Measurements from ENCODE around the gene UHRF1. TPM values are rescaled to one million over a fixed set of nuclear protein-coding genes. Genes with fewer than 3 reads are reported as not detected.
"Not testable (repeated sequence)": the region's sequence is repeated elsewhere in the genome, so short reads cannot be mapped to it uniquely, and the experiment has no call there.

UHRF1 gene
- 47.1 and 56.8 TPM in 2 replicates for total RNA-seq (2014; rRNA removed; shearing (Covaris generic); ENCODE audit: low replicate concordance)

DNA sequence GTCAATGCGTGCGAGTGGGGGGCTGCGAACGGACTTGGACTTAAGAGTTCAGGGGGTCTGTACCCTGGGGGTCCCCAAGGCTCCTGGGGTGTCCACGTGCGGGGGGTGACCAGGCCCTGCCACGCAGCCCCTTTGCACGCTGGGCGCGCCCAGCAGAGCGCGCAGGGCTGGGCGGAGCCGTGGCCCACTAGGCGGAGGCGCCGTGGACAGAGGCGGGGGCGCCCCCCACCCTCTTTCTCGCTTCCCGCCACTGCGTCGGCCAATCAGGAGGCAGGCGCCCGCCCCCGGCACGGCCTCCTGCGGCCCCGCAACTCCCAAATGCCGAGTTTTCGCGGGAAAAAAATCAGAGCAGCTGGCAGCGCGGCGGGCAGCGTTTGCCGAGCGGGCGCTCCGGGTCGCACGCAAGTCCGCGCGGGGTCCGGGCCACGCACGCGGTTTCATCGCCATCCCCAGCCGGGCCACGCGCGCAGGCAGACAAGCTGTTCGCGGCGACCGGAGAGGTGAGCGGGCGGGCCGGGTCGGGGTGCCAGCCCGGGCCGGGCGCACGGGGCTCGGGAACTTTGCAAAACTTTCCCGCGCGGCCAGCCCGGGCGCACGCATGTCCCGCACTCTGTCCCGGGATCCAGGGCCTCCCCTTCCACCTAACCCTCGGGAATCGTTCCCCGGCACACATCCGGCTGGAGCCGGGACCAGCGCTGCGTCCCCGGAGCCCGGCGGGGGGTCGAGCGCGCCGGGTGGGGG lies at the start of gene UHRF1:
Gene UHRF1 (plus strand): TSS at position 346 of the 741 bp plus-strand sequence. CDS start 1,385 bp downstream, outside the sequence.
- Histone ChIP-seq H3K4me3 (peak within 1 kb of the TSS; percentile 62), H3K9me3 (no peaks in the 10 kb centered on the region), H3K27me3 (no peaks in the 10 kb centered on the region), H3K36me3 (peaks cover 26% of the 10 kb centered on the region)
- DNase-seq = peak; percentile 73

DNA sequence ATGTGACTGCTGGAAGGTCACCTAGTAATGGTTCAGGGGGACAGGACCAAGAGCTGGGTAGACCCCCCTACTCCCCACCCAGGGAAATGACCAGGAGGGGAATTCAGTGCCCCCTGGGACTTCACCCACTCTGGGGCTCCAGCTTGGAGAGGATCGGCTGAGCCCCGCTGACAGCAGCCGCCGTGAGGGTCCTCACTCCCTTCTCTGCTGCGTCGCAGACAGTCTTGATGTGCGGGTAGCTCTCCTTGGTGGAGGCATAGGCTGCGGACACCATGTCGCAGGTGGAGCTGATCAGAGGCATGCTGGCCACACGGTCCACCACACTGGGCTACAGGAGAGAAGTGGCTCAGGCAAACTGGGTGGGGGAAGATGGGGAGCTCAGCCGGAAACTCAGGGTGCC lies 49.6 kb upstream of the UHRF1 start:
- no peak for DNase-seq
- H3K36me3 ChIP-seq = peaks cover 42% of the 10 kb centered on the region
- no peak overlapping the region for H3K4me3 ChIP-seq
- H3K27me3 ChIP-seq = no peaks in the 10 kb centered on the region
- H3K9me3 ChIP-seq = no peaks in the 10 kb centered on the region

DNA sequence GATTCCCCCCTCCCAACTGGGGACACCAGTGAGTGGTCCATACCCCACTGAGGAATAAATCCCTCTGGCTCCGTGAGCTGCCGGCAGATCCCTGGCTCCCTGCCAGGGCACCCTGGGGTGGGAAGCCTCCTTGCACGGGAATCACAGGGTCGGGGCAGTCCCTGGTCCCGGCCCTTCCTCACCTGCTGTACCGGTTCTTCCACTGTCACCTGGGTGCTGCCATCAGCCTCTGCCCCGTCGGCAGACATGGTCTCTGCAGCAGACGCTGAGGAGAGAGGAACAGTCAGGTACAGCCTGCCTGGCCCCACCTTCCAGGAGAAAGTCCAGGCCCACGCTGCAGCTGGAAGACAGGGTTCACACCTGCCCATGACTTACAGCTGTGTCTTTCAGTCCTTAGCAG lies 48.2 kb upstream of the UHRF1 start:
- no peak for DNase-seq
- H3K36me3 ChIP-seq = peaks cover 40% of the 10 kb centered on the region
- no peaks in the 10 kb centered on the region for H3K27me3 ChIP-seq
- H3K4me3 ChIP-seq = no peak overlapping the region
- no peaks in the 10 kb centered on the region for H3K9me3 ChIP-seq

DNA sequence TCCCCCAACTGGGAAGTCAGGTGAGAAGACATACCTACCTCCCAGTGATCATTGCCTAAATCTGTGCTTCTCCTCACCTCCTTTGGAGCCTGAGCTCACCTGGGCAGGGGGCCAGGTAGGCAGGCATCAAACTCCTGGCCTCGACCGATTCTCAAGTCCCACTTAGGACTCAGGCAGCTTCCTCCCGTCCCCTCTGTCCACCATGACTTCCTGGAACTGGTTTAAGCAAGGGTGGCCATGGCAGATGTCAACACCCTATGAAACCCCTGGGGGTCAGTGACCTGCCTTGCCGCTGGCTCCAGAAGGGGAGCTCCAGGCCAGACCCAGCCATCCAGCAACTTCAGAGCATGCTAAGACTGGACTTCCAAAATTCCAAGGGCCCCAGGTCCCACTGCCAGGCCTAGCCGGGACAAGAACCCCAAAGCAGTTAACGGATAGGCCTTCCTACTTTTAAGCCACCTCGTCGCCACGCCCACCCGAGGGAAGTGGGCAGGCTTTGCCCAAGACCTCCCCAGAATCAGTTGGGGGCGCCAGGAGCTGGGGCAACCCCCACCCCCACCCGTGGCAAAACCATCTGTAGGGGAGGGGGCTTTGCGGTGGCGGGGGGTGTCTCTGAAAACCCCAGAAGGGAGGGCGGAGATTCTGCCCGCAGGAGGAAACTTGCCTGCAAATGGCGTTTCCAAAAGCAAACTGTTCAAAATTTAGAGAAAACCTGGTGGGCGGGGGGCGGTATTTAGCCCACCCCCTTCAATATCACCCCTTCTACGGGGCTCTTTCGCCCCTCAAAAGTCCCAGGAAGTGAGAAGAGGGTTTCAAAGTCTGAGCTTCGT lies 42.5 kb upstream of the UHRF1 start:
- Histone ChIP-seq H3K36me3 (peaks cover 20% of the 10 kb centered on the region), H3K9me3 (no peaks in the 10 kb centered on the region), H3K4me3 (peak overlapping the region; percentile 81), H3K27me3 (no peaks in the 10 kb centered on the region)
- peak; percentile 72 for DNase-seq

DNA sequence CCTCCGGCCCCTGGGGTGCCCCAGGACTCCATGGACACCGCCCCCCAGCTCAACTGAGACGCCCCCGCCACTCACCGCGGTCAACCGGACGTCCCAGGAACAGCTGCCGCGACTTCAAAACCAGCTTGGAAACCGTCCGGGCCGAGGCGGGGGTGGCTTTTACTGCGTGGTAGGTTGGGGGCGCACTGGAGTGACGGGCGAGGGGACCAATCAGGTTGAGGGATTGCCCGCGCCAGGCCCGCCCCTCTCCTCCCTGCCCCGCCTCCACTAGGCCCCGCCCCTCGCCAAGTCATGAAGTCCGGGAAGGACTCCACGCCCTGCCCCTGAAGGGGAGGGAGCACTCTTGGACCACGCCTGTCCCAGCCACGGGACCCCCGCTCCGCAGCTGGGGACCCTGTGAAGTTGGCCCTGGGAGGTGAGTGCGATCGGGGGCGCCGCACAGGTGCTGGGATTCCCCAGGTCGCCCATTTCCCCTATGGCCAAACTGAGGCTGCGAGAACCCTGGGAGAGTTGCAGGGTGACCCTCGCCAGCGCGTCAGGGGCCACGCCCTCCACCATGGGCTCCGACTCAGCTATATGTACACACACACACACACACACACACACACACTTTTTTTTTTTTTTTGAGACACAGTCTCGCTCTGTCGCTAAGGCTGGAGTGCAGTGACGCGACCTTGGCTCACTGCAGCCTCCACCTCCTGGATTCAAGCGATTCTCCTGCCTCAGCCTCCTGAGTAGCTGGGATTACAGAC lies 41.6 kb upstream of the UHRF1 start, which contains the start of gene PLIN3:
Gene PLIN3 (minus strand): TSS at position 134 of the 752 bp plus-strand sequence. CDS start 6,273 bp downstream, outside the sequence.
- peak; percentile 95 for DNase-seq
- H3K9me3 ChIP-seq = no peaks in the 10 kb centered on the region
- H3K27me3 ChIP-seq = no peaks in the 10 kb centered on the region
- peaks cover 12% of the 10 kb centered on the region for H3K36me3 ChIP-seq
- H3K4me3 ChIP-seq = peak within 1 kb of the TSS; percentile 81

DNA sequence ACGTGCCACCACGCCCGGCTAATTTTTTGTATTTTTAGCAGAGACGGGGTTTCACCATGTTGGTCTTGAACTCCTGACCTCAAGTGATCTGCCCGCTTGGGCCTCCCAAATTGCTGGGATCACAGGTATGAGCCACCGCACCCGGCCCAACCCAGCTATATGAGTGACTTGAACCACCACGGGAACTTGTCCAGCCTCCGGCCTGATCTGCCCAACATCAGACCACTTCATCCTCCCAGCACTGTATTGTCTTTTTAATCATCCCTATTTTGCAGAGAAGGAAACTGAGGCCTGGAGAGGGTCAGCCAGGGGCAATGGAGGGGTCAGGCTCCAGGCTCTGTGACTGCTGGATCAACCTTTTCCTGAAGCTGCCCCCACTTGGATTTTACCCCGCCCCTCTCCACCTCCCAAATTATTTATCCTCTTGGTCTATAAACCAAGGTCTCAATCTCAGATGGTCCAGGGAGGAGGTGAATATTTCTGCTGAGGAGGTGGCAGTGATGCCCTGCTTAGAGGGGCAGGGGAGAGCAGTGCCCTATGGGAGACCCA lies 40.9 kb upstream of the UHRF1 start:
- Histone ChIP-seq H3K36me3 (peaks cover 8% of the 10 kb centered on the region), H3K4me3 (no peak overlapping the region; the same call in 1 of the 2 replicates), H3K27me3 (no peaks in the 10 kb centered on the region), H3K9me3 (no peaks in the 10 kb centered on the region)
- no peak for DNase-seq

DNA sequence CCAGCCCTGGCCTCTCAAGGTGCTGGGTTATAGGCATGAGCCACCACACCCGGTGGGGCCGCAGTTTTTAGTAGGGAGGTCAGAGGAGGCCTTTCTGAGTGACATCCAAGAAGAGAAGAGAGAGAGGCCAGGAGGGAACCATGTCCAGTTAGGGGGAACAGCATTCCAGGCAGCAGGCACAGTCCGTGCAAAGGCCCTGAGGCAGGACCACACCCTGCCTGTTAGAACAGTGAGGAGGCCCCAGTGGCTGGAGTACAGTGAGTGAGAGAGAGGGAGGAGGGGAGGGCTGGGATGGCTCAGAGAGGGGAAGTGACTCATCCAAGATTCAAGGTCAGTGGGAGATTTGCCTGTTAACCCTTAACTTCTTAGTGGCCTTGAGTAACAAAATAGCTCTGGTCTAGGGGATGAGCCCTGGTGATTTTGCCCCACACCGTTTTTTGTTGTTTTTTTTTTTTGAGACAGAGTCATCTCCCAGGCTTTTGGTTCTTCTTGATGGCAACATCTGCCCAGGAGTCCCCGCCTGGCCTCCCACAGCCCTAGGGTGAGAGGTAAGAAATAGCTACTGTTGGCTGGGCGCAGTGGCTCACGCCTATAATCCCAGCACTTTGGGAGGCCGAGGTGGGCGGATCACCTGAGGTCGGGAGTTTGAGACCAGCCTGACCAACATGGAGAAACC lies 39.1 kb upstream of the UHRF1 start:
- no peaks in the 10 kb centered on the region for H3K9me3 ChIP-seq
- no peak overlapping the region for H3K4me3 ChIP-seq
- DNase-seq = peak; percentile 82
- H3K36me3 ChIP-seq = peaks cover 4% of the 10 kb centered on the region
- no peaks in the 10 kb centered on the region for H3K27me3 ChIP-seq

DNA sequence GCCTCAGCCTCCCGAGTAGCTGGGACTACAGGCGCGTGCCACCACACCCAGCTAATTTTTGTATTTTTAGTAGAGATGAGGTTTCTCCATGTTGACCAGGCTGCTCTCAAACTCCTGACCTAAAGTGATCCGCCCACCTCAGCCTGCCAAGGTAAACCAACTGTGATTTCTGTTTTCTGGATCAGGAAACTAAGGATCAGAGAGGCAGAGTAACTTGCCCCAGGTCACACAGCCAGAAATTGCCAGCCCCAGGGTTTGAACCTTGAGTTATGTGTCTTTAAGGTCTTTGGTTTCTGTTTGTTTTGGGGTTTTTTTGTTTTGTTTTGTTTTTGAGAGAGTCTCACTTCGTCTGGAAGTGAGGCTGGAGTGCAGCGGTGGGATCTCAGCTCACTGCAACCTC lies 37.6 kb upstream of the UHRF1 start:
- Histone ChIP-seq H3K36me3 (peaks cover 1% of the 10 kb centered on the region), H3K4me3 (no peak overlapping the region), H3K9me3 (no peaks in the 10 kb centered on the region), H3K27me3 (no peaks in the 10 kb centered on the region)
- DNase-seq = no peak

DNA sequence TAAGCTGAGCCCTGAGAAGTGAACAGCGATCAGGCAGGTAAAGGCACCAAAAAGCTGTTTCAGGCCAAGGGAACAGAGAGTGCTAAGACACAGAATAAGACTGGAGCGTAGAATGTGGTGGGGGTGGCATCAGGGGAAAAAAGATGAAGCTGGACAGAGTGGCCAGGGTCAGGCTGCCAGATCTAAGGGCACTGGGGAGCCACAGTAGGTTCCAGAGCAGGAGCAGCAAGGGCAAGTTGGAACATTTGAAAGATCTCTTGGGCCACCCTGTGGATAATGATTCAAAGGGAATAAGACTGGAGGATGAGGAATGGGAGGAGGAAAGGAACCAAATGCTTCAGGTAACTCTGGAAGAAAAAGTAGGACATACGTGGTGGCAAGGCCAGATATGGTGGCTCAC lies 35.4 kb upstream of the UHRF1 start:
- DNase-seq = no peak
- Histone ChIP-seq H3K36me3 (no peaks in the 10 kb centered on the region), H3K4me3 (no peak overlapping the region), H3K9me3 (no peaks in the 10 kb centered on the region), H3K27me3 (no peaks in the 10 kb centered on the region)

DNA sequence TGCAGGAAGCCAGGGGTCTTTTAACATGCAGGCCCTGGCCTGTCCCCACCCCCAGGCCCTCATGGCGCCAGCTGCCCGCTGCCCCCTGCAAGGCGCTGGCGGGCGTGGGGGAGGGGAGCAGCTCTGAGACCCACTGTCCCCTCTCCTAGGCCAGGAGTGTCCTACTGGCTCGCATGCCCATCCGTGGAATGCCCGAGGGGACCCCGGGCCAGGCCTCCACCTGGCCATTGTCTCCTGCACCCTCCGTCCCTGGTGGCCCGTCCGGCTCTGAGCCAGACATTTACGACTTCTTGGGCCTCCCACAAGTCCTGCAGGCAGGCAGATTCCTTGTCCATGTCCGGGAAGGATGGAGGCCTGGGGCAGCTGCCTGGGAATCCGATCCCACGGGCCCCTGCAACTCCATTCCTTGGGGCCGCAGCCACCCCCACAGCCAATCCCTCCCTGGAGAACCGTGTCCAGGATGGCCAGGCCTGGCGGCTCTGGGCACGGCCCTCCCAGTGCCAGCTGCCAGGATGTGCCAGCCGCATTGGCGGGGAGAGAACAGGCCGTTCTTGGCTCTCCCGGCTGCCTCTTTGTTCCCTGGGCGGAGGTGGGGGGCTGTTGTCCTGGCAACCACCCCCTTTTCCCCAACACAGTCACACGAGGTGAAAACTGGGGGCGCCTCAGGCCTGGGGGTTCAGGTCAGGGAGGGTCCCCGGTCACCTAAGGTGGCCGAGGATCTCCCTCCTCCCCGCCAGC lies 31.4 kb upstream of the UHRF1 start:
- no peak overlapping the region for H3K4me3 ChIP-seq
- no peaks in the 10 kb centered on the region for H3K9me3 ChIP-seq
- H3K36me3 ChIP-seq = no peaks in the 10 kb centered on the region
- no peaks in the 10 kb centered on the region for H3K27me3 ChIP-seq
- no peak for DNase-seq

DNA sequence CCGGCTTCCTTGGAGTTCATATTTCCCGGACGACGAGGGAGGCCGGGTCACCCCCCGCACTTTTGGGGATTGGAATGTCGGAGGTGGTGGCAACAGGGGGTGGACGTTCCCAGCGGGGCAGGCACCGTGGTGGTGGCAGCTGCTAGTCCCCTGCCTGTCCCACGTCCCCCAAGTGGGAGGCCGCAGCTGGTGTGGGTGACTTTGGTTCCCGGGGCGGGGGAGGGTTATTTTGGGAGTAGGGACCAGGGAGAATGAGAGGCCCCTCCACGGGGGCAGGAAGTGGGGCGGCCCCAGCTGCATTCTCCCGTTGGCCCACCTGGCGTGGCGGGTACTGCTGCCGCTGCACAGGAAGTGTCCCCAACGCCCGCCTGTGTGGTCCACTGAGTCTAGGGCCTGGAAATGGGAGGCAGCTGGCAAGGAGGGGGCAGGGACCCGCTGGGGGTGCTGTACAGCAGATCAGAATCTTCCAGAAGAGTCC lies 30.8 kb upstream of the UHRF1 start:
- no peak overlapping the region for H3K4me3 ChIP-seq
- H3K9me3 ChIP-seq = no peaks in the 10 kb centered on the region
- DNase-seq = no peak
- no peaks in the 10 kb centered on the region for H3K36me3 ChIP-seq
- no peaks in the 10 kb centered on the region for H3K27me3 ChIP-seq

DNA sequence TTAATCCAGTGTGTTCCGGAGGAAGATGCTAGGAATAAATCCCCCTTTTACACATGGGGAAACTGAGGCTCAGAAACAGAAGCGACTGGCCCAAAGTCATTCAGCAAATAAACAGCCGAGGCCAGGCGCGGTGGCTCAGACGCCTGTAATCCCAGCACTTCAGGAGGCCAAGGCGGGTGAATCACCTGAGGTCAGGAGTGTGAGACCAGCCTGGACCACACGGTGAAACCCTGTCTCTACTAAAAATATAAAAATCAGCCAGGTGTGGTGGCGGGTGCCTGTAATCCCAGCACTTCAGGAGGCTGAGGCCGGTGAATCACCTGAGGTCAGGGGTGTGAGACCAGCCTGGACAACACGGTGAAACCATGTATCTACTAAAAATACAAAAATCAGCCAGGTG lies 30.3 kb upstream of the UHRF1 start:
- H3K36me3 ChIP-seq = no peaks in the 10 kb centered on the region
- no peak overlapping the region for H3K4me3 ChIP-seq
- no peak for DNase-seq
- no peaks in the 10 kb centered on the region for H3K9me3 ChIP-seq
- H3K27me3 ChIP-seq = no peaks in the 10 kb centered on the region

DNA sequence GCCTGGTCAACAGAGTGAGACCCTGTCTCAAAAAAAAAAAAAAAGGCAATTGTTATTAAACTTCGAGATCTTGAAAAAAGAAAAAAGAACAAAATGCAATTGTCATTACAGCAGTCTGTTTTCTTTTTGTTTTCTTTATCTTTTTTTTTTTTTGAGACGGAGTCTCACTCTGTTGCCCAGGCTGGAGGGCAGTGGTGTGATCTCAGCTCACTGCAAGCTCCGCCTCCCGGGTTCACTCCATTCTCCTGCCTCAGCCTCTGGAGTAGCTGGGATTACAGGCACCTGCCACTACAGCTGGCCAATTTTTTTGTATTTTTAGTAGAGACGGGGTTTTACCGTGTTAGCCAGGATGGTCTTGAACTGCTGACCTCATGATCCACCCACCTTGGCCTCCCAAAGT lies 26.4 kb upstream of the UHRF1 start:
- H3K9me3 ChIP-seq, DNase-seq, H3K36me3 ChIP-seq, H3K4me3 ChIP-seq, H3K27me3 ChIP-seq: not testable (repeated sequence)

DNA sequence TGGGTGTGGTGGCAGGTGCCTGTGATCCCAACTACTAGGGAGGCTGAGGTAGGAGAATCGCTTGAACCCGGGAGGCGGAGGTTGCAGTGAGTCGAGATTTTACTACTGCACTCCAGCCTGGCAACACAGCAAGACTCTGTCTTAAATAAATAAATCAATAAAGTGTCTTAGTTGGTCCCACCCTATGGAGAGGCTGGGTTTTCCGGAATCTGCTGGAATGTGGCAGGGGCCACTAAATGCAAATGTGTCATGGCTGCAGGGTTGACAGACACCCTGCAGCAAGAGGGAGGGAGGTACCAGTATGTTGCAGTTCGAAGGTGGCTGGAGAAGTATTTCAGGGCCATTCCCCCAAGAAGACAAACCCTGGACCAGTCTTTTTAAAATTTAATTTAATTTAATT lies 24.3 kb upstream of the UHRF1 start:
- not testable (repeated sequence) for H3K27me3 ChIP-seq, H3K9me3 ChIP-seq, DNase-seq, H3K36me3 ChIP-seq, H3K4me3 ChIP-seq

DNA sequence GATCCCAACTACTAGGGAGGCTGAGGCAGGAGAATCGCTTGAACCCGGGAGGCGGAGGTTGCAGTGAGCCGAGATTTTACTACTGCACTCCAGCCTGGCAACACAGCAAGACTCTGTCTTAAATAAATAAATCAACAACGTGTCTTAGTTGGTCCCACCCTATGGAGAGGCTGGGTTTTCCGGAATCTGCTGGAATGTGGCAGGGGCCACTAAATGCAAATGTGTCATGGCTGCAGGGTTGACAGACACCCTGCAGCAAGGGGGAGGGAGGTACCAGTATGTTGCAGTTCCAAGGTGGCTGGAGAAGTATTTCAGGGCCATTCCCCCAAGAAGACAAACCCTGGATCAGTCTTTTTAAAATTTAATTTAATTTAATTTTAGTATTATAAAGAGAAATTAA lies 21.5 kb upstream of the UHRF1 start:
- H3K9me3 ChIP-seq, H3K36me3 ChIP-seq, DNase-seq, H3K4me3 ChIP-seq, H3K27me3 ChIP-seq: not testable (repeated sequence)
